HG03565 (cell line): ENCODE data around the gene C9orf152.
A peak's percentile ranks its signal among the peaks of the same experiment; 100 is the strongest.
"Not testable (repeated sequence)": the region's sequence is repeated elsewhere in the genome, so short reads cannot be mapped to it uniquely, and the experiment has no call there.

Source experiments
- ATAC-seq: cut with Tn5 transposase; IDR thresholded peaks from one replicate; pipeline ENCODE4 v1.9.1; 2021; ENCODE audit warnings: mild to moderate bottlenecking, moderate library complexity; ENCODE audit not compliant: unreplicated experiment

The C9orf152 gene

DNA sequence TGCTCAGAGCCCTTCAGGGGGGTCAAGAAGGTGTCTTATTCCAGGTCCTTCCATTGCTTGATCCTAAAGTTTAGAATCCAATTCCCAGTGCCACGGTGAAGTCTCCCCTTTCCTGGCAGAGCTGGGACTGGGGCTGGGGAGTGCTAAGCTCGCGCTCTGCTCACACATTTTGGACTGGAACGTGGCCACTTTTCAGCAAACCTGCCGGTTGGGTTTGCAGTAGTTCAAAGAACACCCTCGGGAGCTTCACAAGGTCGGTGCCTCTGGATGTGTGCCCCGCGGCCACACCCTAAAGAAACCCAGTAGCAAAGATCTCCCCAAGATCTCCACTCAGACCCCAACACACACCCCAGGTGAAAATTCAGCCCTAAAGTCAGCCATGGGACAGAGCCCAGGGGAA, at the start of gene C9orf152:
C9orf152 (minus strand) TSS at position 129 of the 400 bp plus-strand sequence. CDS start 580 bp downstream, outside the sequence.
- no peak for ATAC-seq

GRCh38 chr9:110257097-110257841, 49.3 kb upstream of the C9orf152 start:
- no peak for ATAC-seq

DNA sequence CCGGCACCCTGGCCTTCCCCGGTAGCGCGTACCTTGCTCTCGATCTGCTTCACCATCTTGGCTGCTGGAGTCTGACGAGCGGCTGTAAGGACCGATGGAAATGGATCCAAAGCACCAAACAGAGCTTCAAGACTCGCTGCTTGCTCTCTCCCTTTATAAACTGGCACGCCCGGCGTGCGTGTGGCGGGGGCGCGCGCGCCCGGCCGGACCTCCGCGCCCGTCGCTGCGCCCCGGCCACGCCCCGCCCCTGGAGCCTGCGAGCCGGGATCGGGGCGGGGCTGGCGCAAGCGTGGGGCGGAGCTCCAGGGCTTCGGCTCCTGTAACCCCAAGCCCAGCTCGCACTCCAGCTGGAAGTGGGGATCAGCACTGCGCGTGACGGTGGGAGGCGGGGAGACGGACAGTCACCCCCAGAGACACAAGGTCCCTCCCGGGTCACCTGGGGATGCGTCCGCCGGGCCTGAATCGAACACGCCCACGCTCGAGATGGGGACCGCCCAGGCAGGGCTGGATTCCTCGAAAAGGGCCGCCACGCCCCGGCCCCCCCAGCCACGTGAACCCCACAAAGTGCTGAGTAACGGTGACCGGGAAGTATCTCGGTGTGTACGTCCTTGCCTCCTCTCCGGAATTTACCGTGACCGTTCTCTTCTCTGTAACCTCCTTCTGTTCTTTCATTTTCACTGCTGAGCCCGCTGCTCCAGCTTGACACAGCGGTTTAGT, 48.6 kb upstream of the C9orf152 start, which contains the start of gene TXN:
TXN (minus strand) TSS at position 128 of the 717 bp plus-strand sequence; CDS start at position 56, 72 bp downstream.
- peak; percentile 64 for ATAC-seq

DNA sequence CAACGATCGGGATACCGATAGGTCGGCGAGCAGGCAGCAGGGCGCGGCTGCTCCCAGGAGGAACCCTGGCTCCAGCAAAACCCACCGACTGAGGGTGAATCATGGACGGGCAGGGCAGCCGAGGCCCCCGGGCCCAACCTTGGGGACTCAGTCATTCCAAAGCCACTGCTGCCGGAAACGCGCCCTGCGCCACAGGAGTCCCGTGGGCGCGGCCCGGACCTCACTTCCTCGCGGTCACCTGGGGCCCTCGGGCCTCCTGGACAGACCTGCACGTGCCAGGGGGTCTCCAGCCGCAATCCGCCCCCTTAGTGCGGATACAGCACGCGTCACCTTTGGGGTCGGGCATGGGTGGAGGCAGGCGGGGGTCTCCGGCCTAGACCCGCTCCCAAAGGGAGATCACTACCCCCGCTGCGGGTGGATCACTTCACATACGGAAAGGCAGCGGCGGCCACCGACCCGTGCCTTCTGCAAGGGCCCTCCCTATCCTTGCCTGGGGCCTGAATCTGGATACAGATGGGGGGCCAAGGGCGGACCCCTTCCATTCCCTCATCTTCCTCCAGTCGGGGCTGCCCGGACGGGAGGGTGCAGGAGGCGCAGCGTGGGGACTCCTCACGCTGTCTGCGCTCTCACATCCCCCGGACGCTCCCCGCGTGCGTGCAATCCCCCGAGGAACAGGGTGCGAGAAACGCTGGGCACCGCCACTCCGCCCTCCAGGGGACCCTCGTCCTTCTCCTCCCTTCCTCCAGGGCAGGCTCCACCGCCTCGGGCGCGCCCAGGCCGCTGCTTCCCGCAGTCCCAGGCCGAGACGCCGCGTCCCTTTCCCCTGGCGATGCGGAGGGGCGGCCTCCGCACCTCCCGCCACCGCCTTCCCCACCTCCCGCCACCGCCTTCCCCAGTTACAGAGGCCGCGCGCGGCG, 47.8 kb upstream of the C9orf152 start:
- ATAC-seq, result peak; percentile 4

- ATAC-seq, result no peak
Observed at GRCh38 chr9:110255034-110255462, 47.1 kb upstream of the C9orf152 start.

DNA sequence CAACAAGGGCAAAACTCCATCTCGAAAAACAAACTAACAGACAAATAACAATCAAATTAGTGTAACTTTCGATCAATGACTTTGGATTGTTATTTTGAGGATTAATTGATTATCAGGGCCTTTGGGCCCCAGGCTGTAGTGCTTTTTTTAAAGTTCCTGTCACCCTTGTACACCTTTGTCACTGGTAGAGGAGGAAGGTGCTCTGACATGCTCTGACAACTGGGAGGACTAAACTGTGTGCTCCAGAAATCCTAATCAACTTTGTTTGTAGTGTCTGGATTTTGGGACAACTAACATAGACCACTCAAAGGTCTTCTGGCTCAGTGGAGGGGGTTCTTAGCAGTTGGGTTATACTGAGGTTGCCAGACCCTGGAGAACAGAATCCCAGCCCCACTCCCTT, 46.5 kb upstream of the C9orf152 start:
- no peak for ATAC-seq

DNA sequence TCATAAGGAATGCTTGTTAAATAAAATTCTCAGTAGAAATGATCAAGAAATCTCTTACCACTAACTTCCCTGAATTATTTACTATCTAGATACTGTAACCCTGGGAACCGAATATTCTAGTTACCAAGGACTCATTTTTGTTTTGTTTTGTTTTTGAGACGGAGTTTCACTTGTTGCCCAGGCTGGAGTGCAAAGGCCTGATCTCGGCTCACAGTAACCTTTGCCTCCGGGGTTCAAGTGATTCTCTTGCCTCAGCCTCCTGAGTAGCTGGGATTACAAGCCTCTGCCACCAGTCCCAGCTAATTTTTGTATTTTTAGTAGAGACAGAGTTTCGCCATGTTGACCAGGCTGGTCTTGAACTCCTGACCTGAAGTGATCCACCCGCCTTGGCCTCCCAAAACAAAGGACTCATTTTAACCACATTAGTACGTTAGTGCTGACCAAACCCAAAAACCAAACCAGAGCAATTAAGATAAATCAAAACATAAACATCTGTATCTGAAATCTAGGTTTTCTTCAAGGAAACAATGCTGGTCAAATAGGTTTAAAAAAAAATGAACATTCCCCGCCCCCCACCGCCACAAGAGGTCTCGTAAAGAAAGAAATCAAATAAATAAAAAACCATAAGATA, 44.7 kb upstream of the C9orf152 start:
- no peak for ATAC-seq

- not testable (repeated sequence) for ATAC-seq
Observed at GRCh38 chr9:110251770-110252169, 43.8 kb upstream of the C9orf152 start.

GRCh38 chr9:110251212-110251611, 43.3 kb upstream of the C9orf152 start:
- no peak for ATAC-seq

DNA sequence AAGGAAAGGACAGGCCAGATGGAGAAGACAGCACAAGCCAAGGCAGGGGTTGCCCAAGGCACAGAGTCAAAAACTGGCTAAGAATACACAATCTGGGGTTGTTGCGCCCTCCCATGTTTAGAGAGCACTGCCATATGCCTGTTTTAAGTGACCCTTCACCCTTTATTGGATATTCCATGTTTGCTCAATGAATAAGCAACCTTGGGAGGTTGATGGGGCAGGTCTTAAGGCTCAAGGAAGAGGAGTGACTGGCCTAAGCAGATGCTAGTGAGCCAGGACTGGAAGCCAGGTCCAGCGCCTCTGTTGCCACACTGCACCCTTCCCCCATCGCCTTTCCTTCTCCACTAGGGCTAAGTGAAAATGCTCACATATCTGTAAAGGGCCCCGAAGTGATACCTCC, 41.6 kb upstream of the C9orf152 start:
- no peak for ATAC-seq

DNA sequence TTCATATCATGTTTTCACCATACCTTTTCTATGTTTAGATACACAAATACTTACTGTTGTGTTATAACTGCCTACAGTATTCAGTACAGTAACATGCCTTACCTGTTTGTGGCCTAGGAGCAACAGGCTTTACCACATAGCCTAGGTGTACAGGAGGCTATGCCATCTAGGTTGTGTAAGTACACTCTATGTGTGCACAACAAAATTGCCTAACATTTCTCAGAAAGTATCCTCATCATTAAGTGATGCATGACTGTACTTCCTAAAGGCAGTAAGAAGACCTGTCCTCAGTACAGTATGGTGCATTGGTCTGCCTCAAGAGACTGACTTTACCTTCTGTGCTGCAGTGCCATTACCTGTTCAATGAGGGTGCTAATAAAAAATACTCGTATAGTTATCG, 40.4 kb upstream of the C9orf152 start:
- ATAC-seq, result no peak

DNA sequence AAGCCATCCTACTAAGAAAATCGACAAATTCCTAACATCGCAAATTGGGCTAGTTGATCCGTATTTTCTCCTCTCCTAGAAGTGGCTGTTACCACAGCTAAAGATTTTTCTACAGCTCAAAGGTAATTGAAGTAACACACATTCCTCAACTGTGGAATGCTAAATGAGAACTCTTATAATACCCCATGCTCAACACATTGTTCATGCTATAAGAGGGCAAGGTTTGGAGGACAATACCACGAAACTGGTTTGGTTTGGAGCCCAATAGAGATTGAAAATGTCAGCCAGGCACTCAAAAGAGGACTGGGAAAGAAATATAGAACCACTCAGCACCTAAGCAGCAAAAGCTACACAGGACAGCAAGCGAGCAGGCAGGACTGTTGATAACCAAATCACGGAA, 38.3 kb upstream of the C9orf152 start:
- no peak for ATAC-seq

- ATAC-seq, result no peak
Observed at GRCh38 chr9:110244616-110245015, 36.7 kb upstream of the C9orf152 start.

- ATAC-seq, result no peak
Observed at GRCh38 chr9:110241858-110242321, 33.9 kb upstream of the C9orf152 start.

DNA sequence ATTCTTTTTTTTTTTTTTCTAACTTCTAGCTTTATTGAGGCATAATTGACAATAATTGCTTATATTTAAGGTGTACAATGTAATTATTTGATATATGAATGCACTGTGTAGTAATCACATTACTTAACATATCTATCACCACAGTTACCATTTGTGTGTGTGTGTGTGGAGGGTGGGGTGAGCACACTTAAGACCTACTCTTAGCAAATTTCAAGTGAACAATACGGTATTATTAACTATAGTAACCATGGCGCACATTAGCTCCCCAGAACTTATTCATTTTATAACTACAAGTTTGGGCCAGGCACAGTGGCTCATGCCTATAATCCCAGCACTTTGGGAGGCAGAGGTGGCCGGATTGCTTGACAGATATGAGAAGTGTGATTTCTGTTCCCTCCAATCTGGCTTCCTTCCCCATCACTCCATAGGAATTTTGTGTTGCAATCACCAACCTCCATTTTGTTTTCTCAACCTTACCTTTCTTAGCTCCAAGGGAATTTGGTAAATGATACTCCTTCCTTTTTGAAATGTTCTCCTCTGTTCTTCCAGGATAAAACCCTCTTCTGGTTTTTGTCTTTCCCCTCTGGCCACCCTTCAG, 33.4 kb upstream of the C9orf152 start:
- ATAC-seq, result no peak

GRCh38 chr9:110240198-110240597, 32.2 kb upstream of the C9orf152 start:
- ATAC-seq, result no peak

DNA sequence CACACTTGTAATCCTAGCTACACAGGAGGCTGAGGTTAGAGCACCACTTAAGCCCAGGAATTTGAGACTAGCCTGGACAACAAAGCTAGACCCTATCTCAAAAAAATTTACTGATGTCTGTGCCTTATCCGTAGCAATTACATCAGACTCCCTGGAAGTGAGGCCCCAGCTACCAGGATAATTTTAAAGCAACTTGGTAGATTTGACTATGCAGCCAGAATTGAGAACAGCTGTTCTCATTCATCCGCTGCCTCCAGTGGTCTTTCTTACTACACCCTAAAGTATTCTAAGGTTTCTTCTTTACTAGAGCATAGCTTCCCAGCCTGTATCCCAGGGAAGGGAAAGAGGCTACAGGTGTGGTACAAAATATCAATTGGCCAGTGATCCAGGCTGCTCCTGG, 20.4 kb upstream of the C9orf152 start:
- ATAC-seq, result no peak

DNA sequence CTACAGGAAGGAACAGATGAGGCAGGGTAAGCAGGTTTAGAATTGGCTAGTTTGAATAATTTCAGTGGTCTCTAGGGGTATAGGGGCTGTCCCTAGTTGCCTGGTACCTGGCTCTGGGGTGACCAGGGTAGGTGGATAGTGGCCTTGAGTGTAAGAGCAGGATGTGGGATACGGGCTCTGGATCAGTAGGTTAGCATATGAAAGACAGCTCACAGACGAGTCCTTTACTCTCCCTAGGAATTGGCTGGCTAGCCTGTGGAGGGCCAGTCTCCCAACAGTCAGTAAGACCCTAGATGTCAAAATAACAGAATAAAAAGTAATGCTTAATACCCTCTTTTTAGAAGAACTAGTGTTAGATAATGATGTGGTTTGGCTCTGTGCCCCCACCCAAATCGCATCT, 16.6 kb upstream of the C9orf152 start:
- no peak for ATAC-seq

DNA sequence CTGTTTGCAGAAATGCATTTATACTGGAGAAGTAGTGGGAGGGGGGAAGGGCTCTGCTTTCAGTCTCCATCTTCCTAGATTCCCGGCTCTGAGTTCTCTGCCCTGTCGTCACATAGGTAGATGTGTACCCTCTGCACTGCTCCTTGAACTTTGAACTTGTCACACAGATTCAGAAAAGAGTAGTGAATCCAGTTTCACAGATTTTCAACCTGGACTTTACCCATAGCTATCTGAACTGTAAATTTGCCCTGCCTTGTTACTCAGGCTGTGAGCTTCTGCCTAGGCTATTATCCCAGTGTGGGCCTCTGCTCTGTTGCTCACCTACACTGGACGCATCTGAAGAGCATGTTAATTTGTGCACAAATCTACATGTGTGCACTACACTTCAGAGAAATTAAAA, 12.8 kb upstream of the C9orf152 start:
- no peak for ATAC-seq

GRCh38 chr9:110217656-110218099, 9.7 kb upstream of the C9orf152 start:
- no peak for ATAC-seq
